Measurements from ENCODE around the gene CNTN2.

The CNTN2 gene

GRCh38 chr1:205056188-205056611 lies 13.2 kb downstream of the CNTN2 start:
- Histone ChIP-seq H3K4me3 (ENCODE audit: low read length) (no peak overlapping the region), H3K36me3 (ENCODE audit: insufficient read depth, low read length) (no peaks in the 10 kb centered on the region), H3K4me1 (ENCODE audit: insufficient read depth, low read length) (no peaks in the 10 kb centered on the region), H3K27ac (ENCODE audit: low read depth, low read length) (no peak overlapping the region), H3K27me3 (ENCODE audit: insufficient read depth, low read length) (no peaks in the 10 kb centered on the region), H3K9me3 (ENCODE audit: insufficient read depth, low read depth, low read length) (no peaks in the 10 kb centered on the region), H3K9ac (ENCODE audit: low read depth, low read length) (no peak overlapping the region)
- 92% methylated on average over 13 of the region's 13 CpGs for WGBS

- Histone ChIP-seq H3K4me3 (ENCODE audit: low read length) (no peak overlapping the region), H3K36me3 (ENCODE audit: insufficient read depth, low read length) (no peaks in the 10 kb centered on the region), H3K9ac (ENCODE audit: low read depth, low read length) (no peak overlapping the region), H3K27me3 (ENCODE audit: insufficient read depth, low read length) (no peaks in the 10 kb centered on the region), H3K9me3 (ENCODE audit: insufficient read depth, low read depth, low read length) (no peaks in the 10 kb centered on the region), H3K27ac (ENCODE audit: low read depth, low read length) (no peak overlapping the region), H3K4me1 (ENCODE audit: insufficient read depth, low read length) (peaks cover 3% of the 10 kb centered on the region; the same call in 1 of the 2 replicates)
- WGBS = 95% methylated on average over 6 of the region's 6 CpGs
Observed at GRCh38 chr1:205056956-205057568, 14.1 kb downstream of the CNTN2 start.

GRCh38 chr1:205057808-205058575 lies 15.0 kb downstream of the CNTN2 start:
- Histone ChIP-seq H3K4me1 (ENCODE audit: insufficient read depth, low read length) (peaks cover 3% of the 10 kb centered on the region; the same call in 1 of the 2 replicates), H3K36me3 (ENCODE audit: insufficient read depth, low read length) (no peaks in the 10 kb centered on the region), H3K27me3 (ENCODE audit: insufficient read depth, low read length) (no peaks in the 10 kb centered on the region), H3K9ac (ENCODE audit: low read depth, low read length) (no peak overlapping the region), H3K4me3 (ENCODE audit: low read length) (no peak overlapping the region), H3K27ac (ENCODE audit: low read depth, low read length) (no peak overlapping the region), H3K9me3 (ENCODE audit: insufficient read depth, low read depth, low read length) (no peaks in the 10 kb centered on the region)
- 94% methylated on average over 19 of the region's 19 CpGs for WGBS

GRCh38 chr1:205058853-205059252 lies 15.8 kb downstream of the CNTN2 start:
- Histone ChIP-seq H3K4me1 (ENCODE audit: insufficient read depth, low read length) (peaks cover 3% of the 10 kb centered on the region; the same call in 1 of the 2 replicates), H3K27me3 (ENCODE audit: insufficient read depth, low read length) (no peaks in the 10 kb centered on the region), H3K36me3 (ENCODE audit: insufficient read depth, low read length) (no peaks in the 10 kb centered on the region), H3K27ac (ENCODE audit: low read depth, low read length) (no peak overlapping the region), H3K4me3 (ENCODE audit: low read length) (no peak overlapping the region), H3K9me3 (ENCODE audit: insufficient read depth, low read depth, low read length) (no peaks in the 10 kb centered on the region), H3K9ac (ENCODE audit: low read depth, low read length) (no peak overlapping the region)
- 95% methylated on average over 12 of the region's 12 CpGs for WGBS

DNA sequence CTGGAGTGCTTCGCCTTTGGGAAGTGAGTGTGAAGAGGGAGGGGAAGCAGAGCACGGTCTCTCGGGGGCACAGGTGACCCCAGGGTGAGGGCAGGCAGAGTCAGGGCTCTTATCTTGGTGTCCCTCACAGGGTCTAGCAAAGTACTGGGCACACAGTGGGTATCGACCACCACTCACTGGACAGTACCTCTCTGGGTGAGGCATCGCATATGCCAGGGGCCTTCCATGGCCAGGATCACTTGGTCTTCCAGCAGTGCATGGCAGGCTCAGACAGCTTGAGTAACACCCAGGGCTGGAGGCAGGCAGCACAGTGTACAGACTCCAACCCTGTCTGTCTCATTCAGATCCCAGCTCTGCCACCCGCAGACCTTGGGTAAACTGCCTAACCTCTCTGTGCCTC lies 16.6 kb downstream of the CNTN2 start:
- WGBS = 91% methylated on average over 6 of the region's 6 CpGs
- no peaks in the 10 kb centered on the region for H3K9me3 ChIP-seq (ENCODE audit: insufficient read depth, low read depth, low read length)
- H3K4me3 ChIP-seq (ENCODE audit: low read length) = no peak overlapping the region
- H3K27ac ChIP-seq (ENCODE audit: low read depth, low read length) = no peak overlapping the region
- no peaks in the 10 kb centered on the region for H3K36me3 ChIP-seq (ENCODE audit: insufficient read depth, low read length)
- H3K4me1 ChIP-seq (ENCODE audit: insufficient read depth, low read length) = peaks cover 3% of the 10 kb centered on the region; the same call in 1 of the 2 replicates
- H3K9ac ChIP-seq (ENCODE audit: low read depth, low read length) = no peak overlapping the region
- no peaks in the 10 kb centered on the region for H3K27me3 ChIP-seq (ENCODE audit: insufficient read depth, low read length)

DNA sequence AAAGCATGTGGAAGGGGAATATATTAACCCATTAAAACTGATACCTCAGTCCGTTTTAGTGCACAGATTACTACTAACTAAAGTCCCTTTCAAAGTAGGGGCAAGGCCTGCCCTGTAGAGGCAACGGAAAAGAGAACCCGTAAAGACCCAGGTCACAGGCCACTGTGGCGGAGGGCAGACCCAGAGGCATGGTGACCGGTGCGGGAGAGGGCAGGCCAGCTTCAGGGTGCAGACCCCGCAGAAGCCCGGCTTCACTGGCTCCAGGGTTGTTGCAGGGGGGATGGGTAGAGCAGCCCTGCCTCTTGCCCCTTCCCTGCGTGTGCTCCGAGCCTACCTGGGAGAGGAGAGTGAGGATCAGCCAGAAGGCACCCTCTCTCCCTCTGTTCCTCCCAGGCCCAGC lies 17.7 kb downstream of the CNTN2 start:
- H3K4me3 ChIP-seq (ENCODE audit: low read length) = no peak overlapping the region
- no peaks in the 10 kb centered on the region for H3K9me3 ChIP-seq (ENCODE audit: insufficient read depth, low read depth, low read length)
- H3K27ac ChIP-seq (ENCODE audit: low read depth, low read length) = no peak overlapping the region
- no peak overlapping the region for H3K9ac ChIP-seq (ENCODE audit: low read depth, low read length)
- no peaks in the 10 kb centered on the region for H3K27me3 ChIP-seq (ENCODE audit: insufficient read depth, low read length)
- no peaks in the 10 kb centered on the region for H3K36me3 ChIP-seq (ENCODE audit: insufficient read depth, low read length)
- WGBS = 89% methylated on average over 10 of the region's 10 CpGs
- peaks cover 3% of the 10 kb centered on the region; the same call in 1 of the 2 replicates for H3K4me1 ChIP-seq (ENCODE audit: insufficient read depth, low read length)

- no peaks in the 10 kb centered on the region for H3K27me3 ChIP-seq (ENCODE audit: insufficient read depth, low read length)
- no peak overlapping the region for H3K27ac ChIP-seq (ENCODE audit: low read depth, low read length)
Observed at GRCh38 chr1:205061227-205061626, 18.2 kb downstream of the CNTN2 start.

DNA sequence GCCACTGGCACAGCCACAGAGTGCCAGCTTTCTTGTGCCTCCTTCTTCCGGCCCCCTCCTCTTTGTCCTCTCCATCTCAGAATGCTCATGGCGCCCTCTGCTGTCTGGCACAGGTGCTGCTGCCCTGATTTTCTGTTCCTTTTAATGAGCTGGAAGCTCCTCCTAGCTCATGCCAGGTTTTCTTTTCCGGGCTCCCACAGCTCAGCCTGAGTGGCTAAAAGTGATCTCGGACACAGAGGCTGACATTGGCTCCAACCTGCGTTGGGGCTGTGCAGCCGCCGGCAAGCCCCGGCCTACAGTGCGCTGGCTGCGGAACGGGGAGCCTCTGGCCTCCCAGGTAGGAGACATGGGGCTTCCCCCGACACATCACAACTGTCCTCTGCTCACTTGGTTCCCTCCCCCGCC lies 18.7 kb downstream of the CNTN2 start:
- no peaks in the 10 kb centered on the region for H3K9me3 ChIP-seq (ENCODE audit: insufficient read depth, low read depth, low read length)
- H3K4me1 ChIP-seq (ENCODE audit: insufficient read depth, low read length) = peaks cover 3% of the 10 kb centered on the region; the same call in 1 of the 2 replicates
- no peaks in the 10 kb centered on the region for H3K27me3 ChIP-seq (ENCODE audit: insufficient read depth, low read length)
- H3K36me3 ChIP-seq (ENCODE audit: insufficient read depth, low read length) = no peaks in the 10 kb centered on the region
- no peak overlapping the region for H3K4me3 ChIP-seq (ENCODE audit: low read length)
- 42% methylated on average over 13 of the region's 13 CpGs for WGBS
- H3K9ac ChIP-seq (ENCODE audit: low read depth, low read length) = no peak overlapping the region
- H3K27ac ChIP-seq (ENCODE audit: low read depth, low read length) = no peak overlapping the region

More at GRCh38 chr1:205061227-205061626, 18.2 kb downstream of the CNTN2 start:
- WGBS = 82% methylated on average over 14 of the region's 14 CpGs
- Histone ChIP-seq H3K36me3 (ENCODE audit: insufficient read depth, low read length) (no peaks in the 10 kb centered on the region), H3K4me3 (ENCODE audit: low read length) (no peak overlapping the region), H3K9me3 (ENCODE audit: insufficient read depth, low read depth, low read length) (no peaks in the 10 kb centered on the region), H3K4me1 (ENCODE audit: insufficient read depth, low read length) (peaks cover 3% of the 10 kb centered on the region; the same call in 1 of the 2 replicates), H3K9ac (ENCODE audit: low read depth, low read length) (no peak overlapping the region)

DNA sequence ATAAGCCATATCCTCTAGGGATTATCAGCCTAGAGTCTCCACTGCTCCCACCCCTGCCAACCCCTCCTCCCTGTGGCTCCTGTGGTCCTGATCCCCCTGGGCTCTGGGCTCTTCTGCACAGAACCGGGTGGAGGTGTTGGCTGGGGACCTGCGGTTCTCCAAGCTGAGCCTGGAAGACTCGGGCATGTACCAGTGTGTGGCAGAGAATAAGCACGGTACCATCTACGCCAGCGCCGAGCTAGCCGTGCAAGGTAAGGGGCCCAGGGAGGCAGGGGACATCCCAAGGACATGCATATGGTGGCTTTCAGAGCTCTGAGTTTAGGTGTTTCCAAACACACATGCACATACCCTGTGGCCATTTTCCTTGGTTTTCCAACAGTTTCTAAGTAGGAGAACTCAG lies 19.3 kb downstream of the CNTN2 start:
- 93% methylated on average over 8 of the region's 8 CpGs for WGBS
- Histone ChIP-seq H3K4me3 (ENCODE audit: low read length) (no peak overlapping the region), H3K4me1 (ENCODE audit: insufficient read depth, low read length) (peaks cover 3% of the 10 kb centered on the region; the same call in 1 of the 2 replicates), H3K9me3 (ENCODE audit: insufficient read depth, low read depth, low read length) (no peaks in the 10 kb centered on the region), H3K9ac (ENCODE audit: low read depth, low read length) (no peak overlapping the region), H3K27ac (ENCODE audit: low read depth, low read length) (no peak overlapping the region), H3K27me3 (ENCODE audit: insufficient read depth, low read length) (no peaks in the 10 kb centered on the region), H3K36me3 (ENCODE audit: insufficient read depth, low read length) (no peaks in the 10 kb centered on the region)

DNA sequence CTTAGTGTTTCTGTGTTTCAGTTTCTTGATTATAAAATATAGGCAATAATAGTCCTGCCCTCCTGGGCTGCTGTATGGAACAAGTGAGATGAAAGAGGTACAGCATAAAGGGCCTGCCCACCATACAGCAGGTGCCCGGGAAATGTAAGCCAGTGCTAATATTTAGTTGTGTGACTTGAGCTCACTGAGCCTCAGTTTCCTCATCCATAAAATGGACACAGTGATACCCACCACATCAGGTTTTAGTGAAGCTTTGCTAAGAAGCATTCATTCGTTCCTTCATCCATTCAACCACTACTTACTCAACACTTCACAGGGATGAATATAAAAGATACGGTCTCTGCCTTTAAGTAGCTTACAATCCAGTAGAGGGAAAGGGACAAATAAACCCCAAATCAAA lies 19.9 kb downstream of the CNTN2 start:
- Histone ChIP-seq H3K9me3 (ENCODE audit: insufficient read depth, low read depth, low read length) (no peaks in the 10 kb centered on the region), H3K27ac (ENCODE audit: low read depth, low read length) (no peak overlapping the region), H3K27me3 (ENCODE audit: insufficient read depth, low read length) (no peaks in the 10 kb centered on the region), H3K9ac (ENCODE audit: low read depth, low read length) (no peak overlapping the region), H3K36me3 (ENCODE audit: insufficient read depth, low read length) (no peaks in the 10 kb centered on the region), H3K4me3 (ENCODE audit: low read length) (no peak overlapping the region), H3K4me1 (ENCODE audit: insufficient read depth, low read length) (peaks cover 3% of the 10 kb centered on the region; the same call in 1 of the 2 replicates)
- WGBS = 82% methylated on average over 3 of the region's 3 CpGs

- Histone ChIP-seq H3K27me3 (ENCODE audit: insufficient read depth, low read length) (no peaks in the 10 kb centered on the region), H3K4me3 (ENCODE audit: low read length) (no peak overlapping the region), H3K27ac (ENCODE audit: low read depth, low read length) (no peak overlapping the region), H3K9me3 (ENCODE audit: insufficient read depth, low read depth, low read length) (no peaks in the 10 kb centered on the region), H3K9ac (ENCODE audit: low read depth, low read length) (no peak overlapping the region), H3K36me3 (ENCODE audit: insufficient read depth, low read length) (no peaks in the 10 kb centered on the region), H3K4me1 (ENCODE audit: insufficient read depth, low read length) (peaks cover 3% of the 10 kb centered on the region; the same call in 1 of the 2 replicates)
- 89% methylated on average over 11 of the region's 11 CpGs for WGBS
Observed at GRCh38 chr1:205064301-205064700, 21.3 kb downstream of the CNTN2 start.

Measured in HUES64 (cell line).